GM19043 (cell line): Measurements from ENCODE around the gene AFAP1.

Source experiments
- ATAC-seq: cut with Tn5 transposase; IDR thresholded peaks from one replicate; pipeline ENCODE4 v1.9.1; 2021; ENCODE audit warnings: low read depth; ENCODE audit not compliant: unreplicated experiment

AFAP1 gene

GRCh38 chr4:7868436-7868775, 71.3 kb downstream of the AFAP1 start:
- no peak for ATAC-seq

- no peak for ATAC-seq
These were observed 71.8 kb downstream of the AFAP1 start for GRCh38 chr4:7867701-7868435.

- ATAC-seq: no peak
These were observed 72.5 kb downstream of the AFAP1 start for GRCh38 chr4:7867191-7867590.

- ATAC-seq: no peak
These were observed 74.1 kb downstream of the AFAP1 start for GRCh38 chr4:7865533-7865932.

- ATAC-seq: no peak
These were observed 75.0 kb downstream of the AFAP1 start for GRCh38 chr4:7864685-7865084.

- ATAC-seq: no peak
These were observed 75.6 kb downstream of the AFAP1 start for GRCh38 chr4:7863911-7864681.

DNA sequence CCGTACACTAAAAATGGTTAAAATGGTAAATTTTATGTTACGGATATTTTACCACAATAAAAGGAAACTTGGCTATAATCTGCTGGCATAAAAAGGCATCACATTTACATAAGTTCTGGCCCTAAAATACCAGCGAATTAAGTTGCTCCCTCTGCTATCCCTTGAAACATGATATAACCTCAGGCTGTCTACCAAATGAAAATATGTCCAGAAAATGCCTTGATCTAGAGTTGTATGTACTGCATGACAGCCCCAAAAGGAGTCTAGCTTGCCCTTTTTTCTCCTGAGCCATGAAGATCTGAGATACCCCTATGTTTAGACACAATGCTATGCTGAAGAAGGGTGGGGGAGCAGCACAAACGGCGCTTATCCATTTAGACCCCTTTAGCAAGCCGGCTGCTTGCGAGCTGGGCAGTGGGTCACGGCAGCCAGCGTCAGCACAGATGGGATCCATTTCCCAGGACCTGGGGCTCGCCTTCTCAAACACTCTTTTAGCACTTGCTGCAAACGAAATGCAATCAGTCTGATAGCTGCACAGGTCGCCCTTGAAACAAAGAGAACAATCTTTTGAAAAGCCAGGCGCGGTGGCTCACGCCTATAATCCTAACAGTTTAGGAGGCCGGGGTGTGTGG, 77.0 kb downstream of the AFAP1 start:
- ATAC-seq: no peak

DNA sequence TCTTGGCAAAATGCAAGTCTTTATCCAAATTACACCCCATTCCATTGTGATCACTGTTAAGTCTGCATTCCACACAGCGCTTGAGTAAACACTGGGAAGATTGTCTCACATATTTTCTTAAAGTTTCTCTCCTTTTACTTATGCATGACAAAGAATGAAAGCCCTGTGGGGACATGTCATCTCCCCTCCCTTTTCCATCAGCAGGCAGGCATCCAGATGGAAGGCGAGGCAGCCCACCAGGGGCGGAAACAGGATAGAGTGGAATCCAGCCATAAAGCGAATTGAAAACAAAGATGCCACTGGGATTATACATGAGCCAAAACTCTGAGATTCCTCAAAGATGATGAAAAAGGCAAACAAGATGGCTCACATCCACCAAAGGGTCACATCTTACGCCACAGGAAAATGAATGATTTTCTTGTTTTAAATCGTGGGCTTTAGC, 78.2 kb downstream of the AFAP1 start:
- ATAC-seq: no peak

- no peak for ATAC-seq
These were observed 79.0 kb downstream of the AFAP1 start for GRCh38 chr4:7860600-7861163.

DNA sequence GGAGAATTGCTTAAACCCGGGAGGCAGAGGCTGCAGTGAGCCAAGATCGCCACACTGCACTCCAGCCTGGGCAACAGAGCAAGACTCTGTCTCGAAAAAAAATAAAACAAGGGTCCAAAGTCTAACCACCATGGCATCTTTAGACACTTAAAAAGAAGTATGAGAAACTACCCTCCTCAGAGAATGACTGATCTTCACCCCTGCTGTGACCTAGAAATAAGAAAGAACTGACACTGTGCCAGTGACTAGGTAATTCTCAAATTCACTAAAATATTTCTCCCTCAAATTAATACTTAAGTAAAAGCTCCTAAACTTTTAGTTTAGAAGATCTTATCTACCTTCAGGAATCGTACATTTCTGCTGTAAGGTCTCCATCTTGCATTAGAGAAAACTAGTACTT, 80.3 kb downstream of the AFAP1 start:
- ATAC-seq: no peak

DNA sequence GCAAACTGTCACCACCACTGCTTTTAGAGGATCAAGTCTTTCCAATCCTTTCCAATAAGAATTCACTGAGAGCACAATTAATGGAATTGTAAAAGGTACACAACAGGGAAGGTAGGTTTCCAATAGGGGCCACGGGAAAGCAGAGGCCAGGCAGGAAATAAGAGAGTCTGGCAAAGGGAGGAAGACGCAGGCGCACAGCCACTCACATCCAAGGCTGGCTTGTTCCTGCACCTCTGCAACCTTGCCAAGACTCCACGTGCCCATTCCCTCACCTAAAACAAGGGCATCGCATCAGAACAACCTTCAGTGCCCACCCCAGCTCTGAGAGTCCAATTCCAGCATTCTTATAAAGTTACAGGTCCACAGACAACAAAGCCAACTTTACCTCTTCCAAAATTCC, 81.2 kb downstream of the AFAP1 start:
- ATAC-seq: no peak

DNA sequence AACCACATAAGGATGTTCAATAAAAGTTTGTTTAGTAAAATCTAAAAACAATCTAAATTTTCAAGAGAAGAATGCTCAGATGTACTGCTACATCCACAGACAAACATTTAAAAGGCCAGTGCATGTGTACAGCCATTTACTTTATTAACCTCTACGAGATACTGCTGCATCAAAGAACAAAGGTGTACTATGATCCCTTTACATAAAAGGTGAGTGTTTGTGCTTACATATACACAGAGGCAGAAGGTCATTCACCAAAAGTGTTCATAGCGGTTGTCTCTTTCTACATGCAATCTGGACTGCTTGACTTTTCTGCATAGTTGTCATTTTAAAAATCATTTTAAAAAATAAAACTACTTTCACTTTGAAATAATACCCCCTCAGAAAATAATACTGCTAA, 81.7 kb downstream of the AFAP1 start:
- ATAC-seq: no peak

DNA sequence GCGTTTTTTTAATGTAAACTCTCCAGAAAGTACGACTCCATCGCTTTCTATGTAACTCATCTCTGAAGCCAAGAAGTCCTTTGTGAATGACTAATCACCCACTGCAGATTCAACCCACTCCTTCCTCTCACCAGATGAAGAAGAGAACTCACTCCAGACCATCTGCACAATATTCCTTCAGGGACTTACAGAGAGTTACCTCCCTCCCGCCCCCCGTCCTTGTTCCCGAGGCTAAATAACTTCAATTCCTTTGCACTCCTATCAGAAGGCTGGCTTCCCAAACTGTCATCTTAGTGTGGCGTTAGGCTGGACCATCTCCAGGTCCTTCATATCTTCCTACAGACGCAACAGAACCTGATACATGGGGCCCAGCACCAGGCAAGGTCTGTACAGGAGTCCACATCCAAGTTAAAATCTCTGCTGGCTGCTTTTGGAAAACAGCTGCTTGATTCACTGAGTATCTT, 82.4 kb downstream of the AFAP1 start:
- ATAC-seq: no peak

DNA sequence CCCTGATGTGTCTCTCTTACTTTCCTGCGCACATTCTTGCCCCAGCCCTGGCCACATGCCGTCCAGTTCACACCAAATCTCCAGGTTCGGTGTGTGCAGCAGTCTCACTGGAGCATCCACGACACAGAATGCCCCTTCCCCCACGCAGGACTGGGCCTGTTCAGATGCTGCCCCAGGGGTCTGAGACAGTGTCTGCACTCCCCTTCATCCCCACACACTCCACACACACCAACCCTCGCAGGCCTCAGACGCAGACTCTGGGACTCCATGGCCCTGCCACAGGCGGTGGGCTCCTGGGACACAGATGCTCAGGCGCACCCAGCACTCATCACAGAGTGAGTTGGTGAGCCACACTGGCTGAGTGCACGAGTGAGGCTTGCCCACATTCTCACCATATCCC, 83.9 kb downstream of the AFAP1 start:
- ATAC-seq: no peak

DNA sequence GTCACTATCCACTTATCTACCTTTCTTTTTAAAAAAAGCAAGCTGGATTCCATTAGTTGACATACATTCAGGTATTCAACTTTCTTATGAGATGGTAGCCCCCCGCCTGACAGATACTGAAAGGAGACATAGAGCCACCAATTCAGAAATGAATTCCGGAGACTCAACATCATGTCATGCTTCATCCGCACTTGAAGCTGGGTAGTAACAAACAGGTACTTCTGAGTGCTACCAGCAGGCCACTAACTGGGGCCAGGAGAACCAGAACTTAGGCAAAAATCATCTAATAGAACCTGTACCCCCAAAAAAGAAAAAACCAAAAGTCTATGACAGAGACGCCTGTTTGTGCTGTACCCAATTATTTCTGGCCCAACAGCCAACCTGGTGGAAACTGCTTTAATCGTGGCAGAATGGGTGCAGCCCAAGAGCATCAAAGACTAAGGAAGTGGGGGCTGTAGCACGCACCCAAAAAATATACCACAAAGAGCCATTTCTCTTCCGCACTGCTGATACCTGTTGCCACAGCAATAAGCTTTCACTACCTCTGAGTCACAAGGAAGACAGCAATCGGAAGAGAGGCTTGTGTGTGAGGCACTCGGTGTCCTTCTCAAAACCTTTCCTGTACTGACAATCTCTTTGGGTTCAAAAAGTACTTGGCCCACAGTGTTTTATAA, 84.8 kb downstream of the AFAP1 start:
- no peak for ATAC-seq

GRCh38 chr4:7854216-7854615, 85.4 kb downstream of the AFAP1 start:
- ATAC-seq: no peak

- ATAC-seq: no peak
These were observed 86.4 kb downstream of the AFAP1 start for GRCh38 chr4:7853271-7853670.

DNA sequence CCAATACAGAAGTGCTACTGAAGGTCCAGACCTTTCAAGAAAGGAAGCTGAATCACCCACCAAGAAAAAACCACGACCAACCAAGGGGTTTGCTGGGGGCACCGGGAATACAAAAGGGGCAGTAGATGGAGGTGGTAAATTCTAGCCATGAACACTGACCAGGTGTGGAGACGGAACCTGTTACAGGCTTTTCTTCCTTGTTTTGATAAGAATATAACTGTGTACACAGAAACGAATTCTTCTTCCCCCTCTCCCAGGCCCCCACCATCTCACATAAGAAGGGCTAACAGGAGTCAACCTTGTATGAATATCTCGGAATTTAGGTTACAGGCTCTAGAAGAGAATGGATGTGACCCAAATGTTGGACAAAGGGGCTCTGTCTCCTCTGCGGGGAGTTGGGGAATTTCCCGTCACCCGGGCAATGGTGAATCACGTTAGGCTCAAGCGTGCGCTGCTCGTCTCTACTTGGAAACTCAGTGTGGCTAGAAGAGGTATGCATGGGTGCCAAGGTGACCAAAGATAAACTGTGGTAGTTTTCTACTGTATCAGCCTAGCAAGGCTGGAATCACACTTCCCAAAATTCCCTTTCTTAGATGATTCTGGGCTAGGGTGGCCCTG, 87.0 kb downstream of the AFAP1 start:
- ATAC-seq: no peak

GRCh38 chr4:7850489-7850888, 89.2 kb downstream of the AFAP1 start:
- ATAC-seq: no peak

- ATAC-seq: no peak
These were observed 92.5 kb downstream of the AFAP1 start for GRCh38 chr4:7847206-7847605.
